H1 (cell line): ENCODE results near the gene TNPO3. TPM values are rescaled to one million over a fixed set of nuclear protein-coding genes. Genes with fewer than 3 reads are reported as not detected.

Experiments used
- CHD1 ChIP-seq: IDR thresholded peaks from 2 replicates; pipeline ENCODE4 v1.6.1; 2012; ENCODE audit warnings: low read depth, low read length, improper control_type of control experiment
- HDAC2 ChIP-seq, 2 experiments: fragments of 300-600 bp in 1 of 2; sonication (generic) in 1 of 2; IDR thresholded peaks; 2 replicates each; pipeline ENCODE4 v1.6.1; 2011 to 2012; ENCODE audit warnings: low read depth in 2 of 2, low read length in 2 of 2, mild to moderate bottlenecking in 2 of 2, moderate library complexity in 2 of 2, borderline replicate concordance in 1 of 2, inconsistent platforms in 1 of 2
- KDM1A ChIP-seq: fragments of 200-600, 300-600 bp; sonication (generic); IDR thresholded peaks from 2 replicates; pipeline ENCODE4 v1.7.1; 2016; ENCODE audit warnings: mild to moderate bottlenecking, low read length, borderline replicate concordance
- NANOG ChIP-seq: IDR thresholded peaks from 2 replicates; pipeline ENCODE4 v1.6.1; 2011; ENCODE audit warnings: low read length, low read depth, mild to moderate bottlenecking, inconsistent platforms; ENCODE audit not compliant: insufficient read depth, poor library complexity, severe bottlenecking
- PHF8 ChIP-seq: fragments of 200-600 bp; sonication (generic); conservative IDR thresholded peaks from 2 replicates; pipeline ENCODE4 v1.7.1; 2012; ENCODE audit warnings: low read depth, mild to moderate bottlenecking, inconsistent platforms, low read length, moderate library complexity
- SP1 ChIP-seq: IDR thresholded peaks from 2 replicates; pipeline ENCODE4 v1.6.1; 2011; ENCODE audit warnings: low read depth, low read length
- polyA plus RNA-seq, 7 experiments: library from polyadenylated mRNA; depleted of rRNA in 3 of 7; stranded (reverse) in 5 of 7; unstranded in 2 of 7; fragments of >200 nt in 5 of 7; fragments of 200-250 nt in 2 of 7; gene quantifications; 1 replicate in 5 of 7; 2 replicates in 1 of 7; 4 replicates in 1 of 7; pipeline versions ENCODE4 v1.2.1 to v1.2.3, GENCODE V29; 2011 to 2013; ENCODE audit warnings: missing spikeins in 2 of 7, mixed read lengths in 2 of 7
- total RNA-seq: library from RNA; stranded (reverse); fragmentation: NEBNext Ultra II Directional; extraction: Animal tissue kit (Norgen Biotek cat#: 25700); gene quantifications from 2 replicates; pipeline ENCODE4 v1.2.1, GENCODE V29; 2021

Gene TNPO3
- total and polyA plus RNA-seq, 2 of the 8 experiments (the other 6 are each of a cell fraction or from before 2014, with no cell fraction given): 67.6 to 99.2 TPM

GRCh38 chr7:129069021-129069420 lies 14.1 kb upstream of the TNPO3 start (continued):
- TF ChIP-seq PHF8: no peak
- TF ChIP-seq KDM1A: no peak
- no peak for TF ChIP-seq HDAC2 (IDR thresholded peaks at IDR 0.05; ENCODE audit: borderline replicate concordance in 1 of 2, low read depth in 2 of 2, low read length in 2 of 2)
- TF ChIP-seq NANOG: no peak
- no peak for TF ChIP-seq SP1
- no peak for TF ChIP-seq CHD1
